GM18861 (cell line): ENCODE measurements around the gene NPBWR2.

Source experiments
- ATAC-seq: cut with Tn5 transposase; IDR thresholded peaks from one replicate; pipeline ENCODE4 v1.9.1; 2021; ENCODE audit not compliant: unreplicated experiment

Gene NPBWR2

GRCh38 chr20:64076061-64076997 lies 31.0 kb downstream of the NPBWR2 start:
- ATAC-seq = no peak

- ATAC-seq = no peak
Measured at GRCh38 chr20:64075556-64075955, 31.8 kb downstream of the NPBWR2 start.

- no peak for ATAC-seq
Measured at GRCh38 chr20:64074963-64075362, 32.4 kb downstream of the NPBWR2 start.

- ATAC-seq = no peak
Measured at GRCh38 chr20:64074184-64074789, 33.1 kb downstream of the NPBWR2 start.

GRCh38 chr20:64073476-64074183 lies 33.7 kb downstream of the NPBWR2 start:
- no peak for ATAC-seq

- no peak for ATAC-seq
Measured at GRCh38 chr20:64072498-64073063, 34.8 kb downstream of the NPBWR2 start.

- no peak for ATAC-seq
Measured at GRCh38 chr20:64071341-64072332, 35.7 kb downstream of the NPBWR2 start.

- ATAC-seq = no peak
Measured at GRCh38 chr20:64070244-64070993, 36.9 kb downstream of the NPBWR2 start.

- no peak for ATAC-seq
Measured at GRCh38 chr20:64069614-64070243, 37.6 kb downstream of the NPBWR2 start.

- no peak for ATAC-seq
Measured at GRCh38 chr20:64069209-64069613, 38.2 kb downstream of the NPBWR2 start.

- ATAC-seq = no peak
Measured at GRCh38 chr20:64068386-64069208, 38.8 kb downstream of the NPBWR2 start.

- no peak for ATAC-seq
Measured at GRCh38 chr20:64067733-64068307, 39.5 kb downstream of the NPBWR2 start.

- no peak for ATAC-seq
Measured at GRCh38 chr20:64067005-64067632, 40.2 kb downstream of the NPBWR2 start.

- ATAC-seq = peak; percentile 40
Measured at GRCh38 chr20:64065974-64066343, 41.4 kb downstream of the NPBWR2 start.

GRCh38 chr20:64065062-64065973 lies 42.0 kb downstream of the NPBWR2 start:
- ATAC-seq = no peak

GRCh38 chr20:64064145-64064698 lies 43.1 kb downstream of the NPBWR2 start:
- ATAC-seq = no peak
